GM18508 (cell line): ENCODE data around the gene FBXW12.

Experiments
- ATAC-seq: cut with Tn5 transposase; IDR thresholded peaks from one replicate; pipeline ENCODE4 v1.9.1; 2021; ENCODE audit warnings: moderate number of reproducible peaks; ENCODE audit not compliant: insufficient read depth, unreplicated experiment

Gene FBXW12

GRCh38 chr3:48406443-48407431, 34.7 kb downstream of the FBXW12 start:
- ATAC-seq: no peak

GRCh38 chr3:48407542-48408099, 35.6 kb downstream of the FBXW12 start:
- no peak for ATAC-seq

GRCh38 chr3:48408823-48409281, 36.8 kb downstream of the FBXW12 start:
- no peak for ATAC-seq

- no peak for ATAC-seq
These were observed 37.5 kb downstream of the FBXW12 start for GRCh38 chr3:48409291-48410201.

- no peak for ATAC-seq
These were observed 38.4 kb downstream of the FBXW12 start for GRCh38 chr3:48410205-48411040.

- no peak for ATAC-seq
These were observed 39.1 kb downstream of the FBXW12 start for GRCh38 chr3:48411041-48411588.

- no peak for ATAC-seq
These were observed 39.8 kb downstream of the FBXW12 start for GRCh38 chr3:48411606-48412374.

GRCh38 chr3:48412375-48413001, 40.5 kb downstream of the FBXW12 start:
- no peak for ATAC-seq

- no peak for ATAC-seq
These were observed 41.1 kb downstream of the FBXW12 start for GRCh38 chr3:48413086-48413485.

GRCh38 chr3:48413611-48414010, 41.6 kb downstream of the FBXW12 start:
- no peak for ATAC-seq

GRCh38 chr3:48414376-48415250, 42.6 kb downstream of the FBXW12 start:
- ATAC-seq: no peak

- no peak for ATAC-seq
These were observed 43.4 kb downstream of the FBXW12 start for GRCh38 chr3:48415251-48415953.

GRCh38 chr3:48416091-48416505, 44.1 kb downstream of the FBXW12 start:
- no peak for ATAC-seq

- ATAC-seq: no peak
These were observed 44.5 kb downstream of the FBXW12 start for GRCh38 chr3:48416546-48416945.

- ATAC-seq: no peak
These were observed 45.6 kb downstream of the FBXW12 start for GRCh38 chr3:48417529-48418108.

- ATAC-seq: no peak
These were observed 46.1 kb downstream of the FBXW12 start for GRCh38 chr3:48418140-48418539.
